HepG2 (cell line): ENCODE data around the gene RCN1.

Experiments
- POLR2A ChIP-seq, 2 experiments: IDR thresholded peaks; 2 replicates each; pipeline ENCODE4 v1.6.1; 2011; ENCODE audit warnings: low read depth in 2 of 2, low read length in 2 of 2, mild to moderate bottlenecking in 1 of 2, moderate library complexity in 1 of 2; ENCODE audit not compliant: insufficient read depth in 1 of 2
- POLR2AphosphoS5 ChIP-seq: IDR thresholded peaks from 2 replicates; pipeline ENCODE4 v1.6.1; 2012; ENCODE audit warnings: low read depth, low read length
- TF ChIP-seq, protein P1 (sequence below): sonication (generic); formaldehyde crosslinking; IDR thresholded peaks from 2 replicates; pipeline ENCODE4 v1.5.0; 2020; ENCODE audit warnings: mild to moderate bottlenecking, missing genetic modification reagents, moderate library complexity

DNA sequence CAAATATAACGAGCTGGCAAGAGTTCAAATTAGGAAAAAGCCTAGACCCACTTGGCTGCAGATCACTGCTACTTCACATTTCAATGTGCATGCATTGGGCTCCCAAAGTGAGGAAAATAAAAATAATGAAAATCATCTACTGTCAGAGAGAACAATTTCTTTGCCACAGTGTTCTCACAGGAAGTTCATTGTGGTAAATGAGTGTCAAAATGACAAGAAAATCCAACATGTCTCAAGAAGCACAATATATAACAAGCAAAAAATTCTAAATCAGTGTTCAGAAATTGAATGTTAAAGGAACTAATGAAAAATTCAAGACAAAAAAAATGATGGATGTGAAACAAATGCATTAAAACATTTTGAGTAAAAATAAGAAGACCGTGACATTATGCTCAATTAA, 31.3 kb downstream of the RCN1 start:
- TF ChIP-seq POLR2A (IDR thresholded peaks at IDR 0.05; ENCODE audit: insufficient read depth in 1 of 2, low read depth in 2 of 2, low read length in 2 of 2) (no peak), POLR2AphosphoS5 (no peak)
- TF ChIP-seq, protein P1, sequence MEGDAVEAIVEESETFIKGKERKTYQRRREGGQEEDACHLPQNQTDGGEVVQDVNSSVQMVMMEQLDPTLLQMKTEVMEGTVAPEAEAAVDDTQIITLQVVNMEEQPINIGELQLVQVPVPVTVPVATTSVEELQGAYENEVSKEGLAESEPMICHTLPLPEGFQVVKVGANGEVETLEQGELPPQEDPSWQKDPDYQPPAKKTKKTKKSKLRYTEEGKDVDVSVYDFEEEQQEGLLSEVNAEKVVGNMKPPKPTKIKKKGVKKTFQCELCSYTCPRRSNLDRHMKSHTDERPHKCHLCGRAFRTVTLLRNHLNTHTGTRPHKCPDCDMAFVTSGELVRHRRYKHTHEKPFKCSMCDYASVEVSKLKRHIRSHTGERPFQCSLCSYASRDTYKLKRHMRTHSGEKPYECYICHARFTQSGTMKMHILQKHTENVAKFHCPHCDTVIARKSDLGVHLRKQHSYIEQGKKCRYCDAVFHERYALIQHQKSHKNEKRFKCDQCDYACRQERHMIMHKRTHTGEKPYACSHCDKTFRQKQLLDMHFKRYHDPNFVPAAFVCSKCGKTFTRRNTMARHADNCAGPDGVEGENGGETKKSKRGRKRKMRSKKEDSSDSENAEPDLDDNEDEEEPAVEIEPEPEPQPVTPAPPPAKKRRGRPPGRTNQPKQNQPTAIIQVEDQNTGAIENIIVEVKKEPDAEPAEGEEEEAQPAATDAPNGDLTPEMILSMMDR (CRISPR knock-in tag), result no peak
